ENCODE results near the gene DNM3. TPM values are rescaled to one million over a fixed set of nuclear protein-coding genes. Genes with fewer than 3 reads are reported as not detected.

The DNM3 gene
- total and polyA plus RNA-seq, 10 of the 15 experiments (the other 5 are each of a cell fraction or from before 2014, with no cell fraction given), result 0.03 to 1.5 (median 0.08) TPM; not detected in 3

GRCh38 chr1:172395576-172395975 lies 554.3 kb downstream of the DNM3 start (continued):
- TF ChIP-seq CUX1 (IDR thresholded peaks at IDR 0.05; ENCODE audit: insufficient replicate concordance, low read depth, low read length) (no peak), PKNOX1 (IDR thresholded peaks at IDR 0.05) (no peak), ZNF622 (IDR thresholded peaks at IDR 0.05) (no peak), MAX (IDR thresholded peaks at IDR 0.05; ENCODE audit: low read depth, low read length) (no peak), IRF3 (IDR thresholded peaks at IDR 0.05) (no peak), POU2F2 (IDR thresholded peaks at IDR 0.05; ENCODE audit: borderline replicate concordance, low read depth, low read length) (no peak), BCLAF1 (IDR thresholded peaks at IDR 0.05) (no peak), PAX8 (IDR thresholded peaks at IDR 0.05) (no peak), STAT1 (conservative IDR thresholded peaks at IDR 0.05) (no peak), ZNF217 (IDR thresholded peaks at IDR 0.05) (no peak), SMAD1 (IDR thresholded peaks at IDR 0.05; ENCODE audit: low read depth, partially characterized antibody) (no peak), REST (IDR thresholded peaks at IDR 0.05; ENCODE audit: low read depth, low read length) (no peak), YY1 (IDR thresholded peaks at IDR 0.05; ENCODE audit: low read depth, low read length) (no peak), MTA3 (IDR thresholded peaks at IDR 0.05; ENCODE audit: borderline replicate concordance, low read length) (no peak)

All from GM12878 (cell line).